Epithelial cell of esophagus (primary cell): ENCODE results near the gene C21orf58.
"Not testable (repeated sequence)": the region's sequence is repeated elsewhere in the genome, so short reads cannot be mapped to it uniquely, and the experiment has no call there.

Experiments used
- DNase-seq: peaks from one replicate; pipeline ENCODE4 v3.0.0; 2010; ENCODE audit warnings: low read depth
- H3K4me3 ChIP-seq: 2 replicates; pipeline ENCODE4 v1.5.1; 2011; ENCODE audit warnings: mild to moderate bottlenecking, low read length, control low read depth
- CTCF ChIP-seq: IDR thresholded peaks from 2 replicates; pipeline ENCODE4 v1.5.1; 2011; ENCODE audit warnings: low read depth, mild to moderate bottlenecking, low read length, control low read depth, inconsistent platforms; ENCODE audit not compliant: insufficient read depth; ENCODE audit errors: missing control alignments

The C21orf58 gene

GRCh38 chr21:46323710-46324389, at the start of gene C21orf58, which contains the start of gene PCNT:
C21orf58 (minus strand) TSS chr21:46323870; CDS start chr21:46322738, 1,132 bp downstream.
PCNT (plus strand) TSS chr21:46324156; CDS start chr21:46324229, 73 bp downstream.
- peak within 1 kb of the TSS; percentile 90 for H3K4me3 ChIP-seq
- no peak for TF ChIP-seq CTCF
- DNase-seq: peak; percentile 98

- DNase-seq, H3K4me3 ChIP-seq: not testable (repeated sequence)
Observed at GRCh38 chr21:46372947-46373346, 49.3 kb upstream of the C21orf58 start.

- no peak overlapping the region for H3K4me3 ChIP-seq
- TF ChIP-seq CTCF: no peak
- no peak for DNase-seq
Observed at GRCh38 chr21:46372014-46372485, 48.4 kb upstream of the C21orf58 start.

- TF ChIP-seq CTCF: no peak
- H3K4me3 ChIP-seq: no peak overlapping the region
- no peak for DNase-seq
Observed at GRCh38 chr21:46371204-46372013, 47.7 kb upstream of the C21orf58 start.

- no peak overlapping the region for H3K4me3 ChIP-seq
- no peak for DNase-seq
- no peak for TF ChIP-seq CTCF
Observed at GRCh38 chr21:46369520-46370235, 46.0 kb upstream of the C21orf58 start.

GRCh38 chr21:46368533-46369285, 45.0 kb upstream of the C21orf58 start:
- TF ChIP-seq CTCF: no peak
- DNase-seq: no peak
- H3K4me3 ChIP-seq: no peak overlapping the region

GRCh38 chr21:46366966-46367365, 43.3 kb upstream of the C21orf58 start:
- no peak for TF ChIP-seq CTCF

More at GRCh38 chr21:46366966-46367365, 43.3 kb upstream of the C21orf58 start:
- no peak overlapping the region for H3K4me3 ChIP-seq
- no peak for DNase-seq
